IMR-90 (cell line): ENCODE results near the gene KLHDC1.

ENCODE experiments used
- CTCF ChIP-seq: conservative IDR thresholded peaks from 2 replicates; pipeline ENCODE4 v1.5.1; 2012; ENCODE audit warnings: mild to moderate bottlenecking, low read depth, low read length, improper control_type of control experiment
- MAZ ChIP-seq: IDR thresholded peaks from 2 replicates; pipeline ENCODE4 v1.6.1; 2012; ENCODE audit warnings: low read depth, mild to moderate bottlenecking, low read length, improper control_type of control experiment, moderate library complexity, borderline replicate concordance
- POLR2A ChIP-seq: IDR thresholded peaks from 2 replicates; pipeline ENCODE4 v1.6.1; 2012; ENCODE audit warnings: mild to moderate bottlenecking, low read depth, low read length
- RAD21 ChIP-seq: IDR thresholded peaks from 2 replicates; pipeline ENCODE4 v1.6.1; 2012; ENCODE audit warnings: low read length, improper control_type of control experiment
- RCOR1 ChIP-seq: IDR thresholded peaks from 2 replicates; pipeline ENCODE4 v1.6.1; 2012; ENCODE audit warnings: mild to moderate bottlenecking, low read length, improper control_type of control experiment; ENCODE audit not compliant: insufficient replicate concordance
- TF ChIP-seq, protein P1 (sequence below): fragments of 150-350 bp; IDR thresholded peaks from 2 replicates; pipeline ENCODE4 v1.6.1; 2016; ENCODE audit warnings: low read depth, mild to moderate bottlenecking, low read length, moderate library complexity, borderline replicate concordance

DNA sequence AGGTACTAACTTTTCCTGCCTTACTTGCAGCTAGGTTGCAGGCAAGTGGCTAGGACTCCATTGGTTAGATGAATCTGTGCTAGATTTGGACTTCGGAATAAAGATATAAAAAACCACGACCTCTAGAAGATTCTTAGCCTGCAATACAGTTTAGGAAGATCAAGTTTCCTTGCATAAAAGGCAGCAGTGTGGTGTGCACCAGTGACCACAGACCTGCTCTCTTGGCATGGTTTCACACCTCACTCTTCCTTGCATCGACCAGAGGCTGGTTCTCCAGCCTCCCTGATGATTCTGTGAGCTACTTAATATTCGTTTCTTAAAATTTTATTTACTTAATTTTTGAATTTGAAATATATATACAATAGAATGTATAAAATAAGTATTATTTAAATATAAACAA, 9.8 kb downstream of the KLHDC1 start:
- no peak for TF ChIP-seq CTCF
- no peak for TF ChIP-seq POLR2A
- TF ChIP-seq MAZ: no peak
- TF ChIP-seq, protein P1, sequence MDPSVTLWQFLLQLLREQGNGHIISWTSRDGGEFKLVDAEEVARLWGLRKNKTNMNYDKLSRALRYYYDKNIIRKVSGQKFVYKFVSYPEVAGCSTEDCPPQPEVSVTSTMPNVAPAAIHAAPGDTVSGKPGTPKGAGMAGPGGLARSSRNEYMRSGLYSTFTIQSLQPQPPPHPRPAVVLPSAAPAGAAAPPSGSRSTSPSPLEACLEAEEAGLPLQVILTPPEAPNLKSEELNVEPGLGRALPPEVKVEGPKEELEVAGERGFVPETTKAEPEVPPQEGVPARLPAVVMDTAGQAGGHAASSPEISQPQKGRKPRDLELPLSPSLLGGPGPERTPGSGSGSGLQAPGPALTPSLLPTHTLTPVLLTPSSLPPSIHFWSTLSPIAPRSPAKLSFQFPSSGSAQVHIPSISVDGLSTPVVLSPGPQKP: no peak
- no peak for TF ChIP-seq RAD21
- TF ChIP-seq RCOR1: no peak
